HUES48 (cell line): Measurements from ENCODE around the gene SALL1.

Experiments
- H3K27ac ChIP-seq: one replicate; pipeline ENCODE4 v1.7.0; 2013; ENCODE audit warnings: low read depth, low read length, inconsistent platforms
- H3K27me3 ChIP-seq: 2 replicates; pipeline ENCODE4 v1.6.1; 2013; ENCODE audit warnings: mild to moderate bottlenecking, low read length; ENCODE audit not compliant: control insufficient read depth, insufficient read depth
- H3K36me3 ChIP-seq: 2 replicates; pipeline ENCODE4 v1.6.1; 2013; ENCODE audit warnings: low read length; ENCODE audit not compliant: control insufficient read depth, insufficient read depth
- H3K4me1 ChIP-seq: 2 replicates; pipeline ENCODE4 v1.6.1; 2013; ENCODE audit warnings: mild to moderate bottlenecking, low read length; ENCODE audit not compliant: control insufficient read depth, insufficient read depth
- H3K4me3 ChIP-seq: 2 replicates; pipeline ENCODE4 v1.5.1; 2013; ENCODE audit warnings: mild to moderate bottlenecking, low read depth, low read length
- H3K9ac ChIP-seq: 2 replicates; pipeline ENCODE4 v1.6.1; 2013; ENCODE audit warnings: mild to moderate bottlenecking, low read depth, low read length, moderate library complexity
- H3K9me3 ChIP-seq: 2 replicates; pipeline ENCODE4 v1.6.1; 2013; ENCODE audit warnings: low read length; ENCODE audit not compliant: control insufficient read depth, insufficient read depth

The SALL1 gene

GRCh38 chr16:51157698-51158097 is 6.6 kb upstream of the SALL1 start:
- no peak overlapping the region for H3K9ac ChIP-seq
- H3K9me3 ChIP-seq, result no peaks in the 10 kb centered on the region
- no peak overlapping the region for H3K4me3 ChIP-seq
- no peaks in the 10 kb centered on the region for H3K36me3 ChIP-seq
- peaks cover 47% of the 10 kb centered on the region for H3K27me3 ChIP-seq
- peaks cover 30% of the 10 kb centered on the region for H3K4me1 ChIP-seq
- H3K27ac ChIP-seq, result no peak overlapping the region

GRCh38 chr16:51156807-51157200 is 5.7 kb upstream of the SALL1 start:
- Histone ChIP-seq H3K9me3 (no peaks in the 10 kb centered on the region), H3K36me3 (no peaks in the 10 kb centered on the region), H3K27me3 (peaks cover 47% of the 10 kb centered on the region), H3K4me3 (peak overlapping the region; percentile 90; the same call in 1 of the 2 replicates), H3K27ac (no peak overlapping the region), H3K9ac (no peak overlapping the region), H3K4me1 (peaks cover 30% of the 10 kb centered on the region)

DNA sequence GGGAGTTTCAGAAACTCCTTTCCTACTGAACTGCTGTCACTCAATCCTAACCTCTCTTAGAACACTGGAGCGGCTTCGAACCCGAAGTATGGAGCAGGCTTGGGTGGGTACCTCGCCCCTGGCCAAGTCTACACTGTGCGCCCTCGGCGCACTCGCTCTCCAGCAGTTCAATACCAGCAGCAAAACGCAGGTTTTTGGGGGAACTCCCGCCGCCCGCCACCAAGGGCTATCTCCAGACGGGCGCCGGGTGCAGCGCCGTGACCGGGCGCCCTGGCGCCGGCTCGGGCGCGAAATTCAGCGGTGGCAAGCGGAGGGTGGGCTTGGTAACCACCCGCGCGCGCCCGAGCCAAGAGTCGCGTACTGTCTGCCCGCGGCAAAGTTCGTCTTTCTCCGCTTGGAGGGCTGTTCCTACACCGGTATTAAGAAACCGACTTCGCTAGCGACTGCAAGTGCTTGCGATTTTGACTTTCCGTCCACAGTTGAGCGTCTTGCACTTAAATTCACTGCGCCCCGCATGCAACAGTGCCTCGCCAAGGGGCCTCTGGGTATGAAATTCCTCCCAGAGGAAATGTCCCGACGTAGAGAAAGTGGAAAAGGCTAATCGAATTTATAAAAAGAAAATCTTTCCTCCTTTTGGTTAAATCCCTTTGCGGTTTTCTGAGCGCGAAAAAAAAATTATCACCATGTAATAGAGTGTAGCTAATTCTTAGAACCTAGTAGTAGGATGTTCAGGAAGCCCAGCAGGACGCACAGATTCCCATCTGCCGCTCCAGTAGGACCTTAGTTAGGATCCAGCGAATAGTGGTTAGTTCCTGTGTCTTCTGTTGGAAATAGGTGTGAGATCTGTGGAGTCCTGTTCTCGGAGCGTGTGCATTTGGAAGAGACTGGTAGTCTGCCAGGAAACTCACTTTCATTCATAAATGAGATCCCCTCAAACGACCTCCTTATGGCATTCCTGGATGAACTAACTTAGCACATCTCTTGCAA is 5.0 kb upstream of the SALL1 start:
- Histone ChIP-seq H3K27ac (peak overlapping the region; percentile 79), H3K4me3 (peak overlapping the region; percentile 90), H3K9ac (peak overlapping the region; percentile 43; the same call in 1 of the 2 replicates), H3K4me1 (peaks cover 30% of the 10 kb centered on the region), H3K9me3 (no peaks in the 10 kb centered on the region), H3K36me3 (no peaks in the 10 kb centered on the region), H3K27me3 (peaks cover 47% of the 10 kb centered on the region)

- Histone ChIP-seq H3K27me3 (peaks cover 47% of the 10 kb centered on the region), H3K9me3 (no peaks in the 10 kb centered on the region), H3K4me3 (peak overlapping the region; percentile 90), H3K27ac (peak overlapping the region; percentile 79), H3K4me1 (peaks cover 30% of the 10 kb centered on the region), H3K36me3 (no peaks in the 10 kb centered on the region), H3K9ac (0 out of 2 replicates have a peak overlapping the region, but pooled peaks have one; percentile 18)
These were observed 4.1 kb upstream of the SALL1 start for GRCh38 chr16:51155199-51155607.

DNA sequence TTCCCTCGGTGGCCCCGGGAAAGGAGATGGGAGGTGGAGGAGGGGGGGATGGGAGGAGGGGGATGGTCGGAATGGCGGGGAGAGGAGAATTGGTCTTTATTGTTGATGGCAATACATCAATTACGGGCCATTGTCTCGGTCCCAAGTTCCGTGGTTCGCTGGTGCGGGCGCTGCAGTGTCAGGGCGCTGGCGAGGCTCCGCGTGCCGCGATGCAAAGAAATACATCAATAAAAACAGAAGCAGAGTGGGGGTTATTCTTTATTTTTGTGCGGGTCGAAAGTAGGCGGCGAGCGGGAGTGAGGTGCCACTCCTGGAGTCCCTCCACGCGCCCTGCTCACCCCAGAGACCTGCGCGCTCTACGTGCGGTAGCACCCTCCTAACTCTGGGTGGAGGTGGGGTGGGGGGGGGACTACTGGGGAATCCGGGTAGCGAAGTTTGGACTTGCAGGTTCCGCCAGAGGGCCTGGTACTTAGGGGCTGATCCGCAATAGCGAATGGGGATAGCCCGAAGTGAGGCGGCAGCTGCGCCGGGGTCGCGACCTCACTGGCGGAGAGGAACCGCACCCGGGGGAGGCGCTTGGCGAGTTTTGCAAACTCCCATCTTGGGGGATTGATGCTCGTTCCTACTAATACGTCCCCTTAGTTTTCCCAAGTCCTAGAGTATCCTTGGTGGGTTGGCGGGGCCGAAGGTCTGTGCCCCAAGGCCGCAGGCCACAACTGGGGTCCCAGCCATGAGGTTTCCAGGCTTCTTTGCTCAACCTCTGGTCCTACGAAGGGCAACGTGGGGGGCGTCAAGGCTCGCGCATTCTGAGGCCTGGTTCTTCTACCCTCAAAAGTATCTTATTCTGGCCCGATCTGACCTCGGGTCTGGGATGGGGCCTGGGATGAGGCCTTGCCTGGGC is 3.5 kb upstream of the SALL1 start:
- Histone ChIP-seq H3K36me3 (no peaks in the 10 kb centered on the region), H3K27ac (peak overlapping the region; percentile 79), H3K4me3 (peak overlapping the region; percentile 90), H3K9me3 (no peaks in the 10 kb centered on the region), H3K4me1 (peaks cover 30% of the 10 kb centered on the region), H3K27me3 (peaks cover 52% of the 10 kb centered on the region), H3K9ac (peak overlapping the region; percentile 61; the same call in 1 of the 2 replicates)

GRCh38 chr16:51153577-51154031 is 2.5 kb upstream of the SALL1 start:
- H3K9ac ChIP-seq, result peak overlapping the region; percentile 65

DNA sequence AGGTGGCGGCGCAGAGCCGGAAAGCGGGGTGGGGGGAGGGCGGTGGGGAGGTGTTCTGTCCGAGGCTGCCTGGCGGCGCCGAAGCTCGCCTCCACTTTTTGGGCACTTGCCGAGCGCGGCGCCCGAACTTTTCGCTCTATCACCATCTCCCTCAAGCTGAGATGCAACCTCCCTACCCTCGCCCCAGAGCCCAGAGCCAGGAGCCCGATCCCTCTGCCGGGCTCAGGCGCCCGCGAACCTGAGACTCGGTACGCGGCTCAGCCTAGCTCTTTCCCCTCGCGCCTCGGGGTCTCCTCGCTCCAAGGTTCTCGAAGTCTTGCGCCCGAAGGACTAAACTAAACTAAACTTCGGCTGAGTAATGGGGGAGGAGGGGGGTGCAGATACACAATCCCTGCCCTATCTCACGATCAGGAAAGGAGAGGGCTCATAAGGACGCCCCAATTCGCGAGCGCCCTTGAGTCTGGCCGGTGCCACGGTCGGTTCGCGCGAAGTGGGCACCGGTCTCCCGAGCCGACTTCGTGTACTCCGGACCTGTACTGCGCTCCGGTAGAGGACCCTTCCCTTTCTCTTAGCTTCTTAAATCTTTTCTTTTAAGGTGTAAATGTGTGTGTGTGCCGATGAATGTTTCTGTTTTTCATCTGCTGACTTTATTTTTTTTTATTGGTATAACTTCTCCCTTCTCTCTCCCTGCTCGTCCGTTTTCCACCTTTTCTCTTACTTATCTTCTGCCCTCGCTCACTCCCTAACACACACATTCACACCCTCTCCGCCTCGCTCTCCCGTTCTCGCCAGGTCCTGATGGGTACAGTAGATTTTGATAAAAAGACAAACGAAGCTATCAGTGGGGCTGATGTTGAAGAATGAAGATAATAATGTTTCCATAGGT is 1.9 kb upstream of the SALL1 start:
- H3K9me3 ChIP-seq, result no peaks in the 10 kb centered on the region
- H3K27me3 ChIP-seq, result peaks cover 57% of the 10 kb centered on the region
- H3K9ac ChIP-seq, result peak overlapping the region; percentile 65
- peak overlapping the region; percentile 90 for H3K4me3 ChIP-seq
- peaks cover 43% of the 10 kb centered on the region for H3K4me1 ChIP-seq
- H3K36me3 ChIP-seq, result no peaks in the 10 kb centered on the region
- H3K27ac ChIP-seq, result peak overlapping the region; percentile 99

More at GRCh38 chr16:51153577-51154031, 2.5 kb upstream of the SALL1 start:
- Histone ChIP-seq H3K9me3 (no peaks in the 10 kb centered on the region), H3K27ac (peak overlapping the region; percentile 51), H3K4me1 (peaks cover 36% of the 10 kb centered on the region), H3K4me3 (peak overlapping the region; percentile 90), H3K27me3 (peaks cover 56% of the 10 kb centered on the region), H3K36me3 (no peaks in the 10 kb centered on the region)

- peak overlapping the region; percentile 65 for H3K9ac ChIP-seq
- H3K4me3 ChIP-seq, result peak overlapping the region; percentile 90
- H3K4me1 ChIP-seq, result peaks cover 42% of the 10 kb centered on the region
- peak overlapping the region; percentile 99 for H3K27ac ChIP-seq
- H3K27me3 ChIP-seq, result peaks cover 48% of the 10 kb centered on the region
- no peaks in the 10 kb centered on the region for H3K9me3 ChIP-seq
- H3K36me3 ChIP-seq, result no peaks in the 10 kb centered on the region
These were observed 1.0 kb upstream of the SALL1 start for GRCh38 chr16:51151961-51152663.

GRCh38 chr16:51151435-51151960 is 428 bp upstream of the SALL1 start:
- peak overlapping the region; percentile 99 for H3K27ac ChIP-seq
- peak overlapping the region; percentile 52; the same call in 1 of the 2 replicates for H3K9ac ChIP-seq
- H3K4me3 ChIP-seq, result peak overlapping the region; percentile 90

More at GRCh38 chr16:51151435-51151960, 428 bp upstream of the SALL1 start:
- no peaks in the 10 kb centered on the region for H3K9me3 ChIP-seq
- H3K4me1 ChIP-seq, result peaks cover 42% of the 10 kb centered on the region
- H3K36me3 ChIP-seq, result no peaks in the 10 kb centered on the region
- H3K27me3 ChIP-seq, result peaks cover 42% of the 10 kb centered on the region
